HG02642 (cell line): ENCODE measurements around the gene L3MBTL3.
A peak's percentile ranks its signal among the peaks of the same experiment; 100 is the strongest.

Experiments used
- ATAC-seq: cut with Tn5 transposase; IDR thresholded peaks from one replicate; pipeline ENCODE4 v1.9.1; 2021; ENCODE audit warnings: mild to moderate bottlenecking; ENCODE audit not compliant: unreplicated experiment, poor library complexity

Gene L3MBTL3

DNA sequence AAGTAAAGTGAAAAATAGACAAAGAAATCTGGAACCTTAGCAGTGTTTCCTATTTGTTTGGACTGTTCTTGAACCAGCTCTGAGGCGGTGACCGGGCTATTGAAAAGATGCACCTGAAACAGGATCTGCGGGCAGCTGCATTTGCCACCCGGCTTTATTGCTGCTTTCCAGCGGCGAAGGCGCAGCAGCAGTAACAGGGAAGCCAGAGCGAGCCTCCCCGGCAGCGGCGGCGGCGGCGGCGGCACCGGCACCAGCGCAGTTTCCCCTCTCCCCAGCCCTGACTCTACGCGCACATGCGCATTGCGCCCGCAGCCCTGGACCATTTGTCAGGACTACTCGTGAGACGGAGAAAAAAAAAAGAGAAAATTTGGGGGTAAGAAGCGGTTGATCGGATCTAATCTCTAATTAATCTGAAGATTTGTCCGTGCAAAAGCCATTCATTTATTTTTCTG is at the start of gene L3MBTL3:
Gene L3MBTL3 (plus strand): TSS at position 290 of the 452 bp plus-strand sequence. CDS start 24,119 bp downstream, outside the sequence.
- ATAC-seq: peak; percentile 78

DNA sequence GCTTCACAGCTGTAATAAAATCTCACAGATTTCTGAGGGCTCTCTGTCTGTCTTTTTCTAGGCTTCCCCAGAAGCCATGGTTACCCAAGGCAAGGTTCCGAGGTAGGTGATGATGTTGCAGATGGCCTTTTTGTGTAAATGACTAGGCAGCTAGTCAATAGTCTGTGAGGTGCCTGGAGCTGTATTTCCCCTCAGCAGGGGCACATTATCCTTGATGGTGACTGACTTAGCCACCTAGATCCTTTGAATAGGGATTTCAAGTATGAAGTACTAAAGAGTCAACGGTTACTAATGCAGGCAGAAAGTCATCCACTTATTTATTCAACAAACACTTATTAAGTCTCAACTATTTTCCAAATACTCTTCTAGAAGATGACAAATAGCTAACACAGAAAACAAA is 49.3 kb upstream of the L3MBTL3 start:
- no peak for ATAC-seq

DNA sequence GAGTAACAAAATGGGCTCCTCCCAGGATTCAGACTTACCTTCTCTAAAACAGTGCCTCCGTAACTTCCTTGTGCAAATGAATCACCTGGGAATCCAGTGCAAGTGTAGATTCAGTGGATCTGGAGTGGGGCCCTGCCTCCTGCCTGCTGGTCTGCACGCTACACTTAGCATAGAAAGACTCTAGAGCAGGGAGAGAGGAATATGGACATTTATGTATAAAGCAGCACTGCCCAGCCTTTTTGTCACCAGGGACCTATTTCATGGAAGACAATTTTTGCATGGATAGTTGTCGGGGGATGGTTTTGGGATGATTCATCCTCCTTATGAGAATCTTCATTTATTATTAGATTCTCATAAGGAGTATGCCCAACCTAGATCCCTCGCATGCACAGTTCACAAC is 42.3 kb upstream of the L3MBTL3 start:
- no peak for ATAC-seq

DNA sequence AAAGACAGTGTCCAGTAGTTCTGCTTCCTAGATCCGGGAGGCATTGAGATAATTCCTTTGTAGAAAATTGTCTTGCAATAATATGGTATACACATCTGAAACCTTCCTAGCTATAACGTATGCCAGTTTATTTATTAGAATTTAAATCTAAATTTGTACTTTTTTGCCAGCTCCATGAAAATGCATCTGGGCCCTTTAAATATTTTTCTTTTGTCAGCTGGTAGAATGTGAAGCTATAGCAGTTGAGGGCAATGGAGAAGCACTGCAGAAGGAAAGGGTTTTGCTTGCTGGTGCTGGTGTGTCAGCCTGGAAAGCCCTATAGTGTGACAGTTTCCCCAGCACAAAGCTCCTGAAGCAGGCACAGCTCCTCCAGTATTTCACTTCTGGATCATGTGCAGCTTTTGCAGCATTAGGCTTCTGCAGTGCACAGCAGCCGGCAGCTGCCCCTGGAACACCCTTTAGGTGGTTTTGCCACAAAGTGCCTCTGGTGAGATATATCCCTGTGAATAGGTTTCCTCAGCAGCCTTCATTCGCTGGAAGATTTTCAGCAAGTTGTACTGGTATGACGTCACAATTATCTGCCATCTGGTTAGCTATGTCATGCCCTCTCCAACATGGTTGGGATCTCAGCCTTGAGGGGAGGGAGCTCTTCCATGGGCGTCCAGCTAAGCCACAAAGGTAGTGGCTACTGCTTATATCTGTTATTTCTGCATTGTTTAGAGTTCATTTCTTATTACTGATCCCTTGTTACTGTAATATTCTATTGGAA is 40.0 kb upstream of the L3MBTL3 start:
- ATAC-seq: no peak

DNA sequence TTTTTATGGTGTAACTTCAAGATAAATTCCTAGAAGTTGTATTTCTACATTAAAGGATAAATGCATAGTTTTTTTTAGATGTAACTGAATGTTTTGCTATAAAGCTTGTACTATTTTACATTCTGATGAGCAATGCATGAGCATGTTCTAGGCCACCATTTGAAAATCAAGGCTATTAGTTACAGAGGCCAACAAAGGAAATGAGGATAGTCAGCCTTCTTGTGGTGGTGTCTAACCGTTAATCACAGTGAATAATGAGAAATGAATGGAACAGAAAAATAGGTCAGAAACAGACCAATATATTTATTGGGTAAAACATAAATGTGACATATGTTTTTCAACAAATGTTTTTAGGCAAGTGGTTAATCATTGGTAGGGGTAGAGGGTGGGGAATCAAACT is 37.6 kb upstream of the L3MBTL3 start:
- ATAC-seq: no peak

DNA sequence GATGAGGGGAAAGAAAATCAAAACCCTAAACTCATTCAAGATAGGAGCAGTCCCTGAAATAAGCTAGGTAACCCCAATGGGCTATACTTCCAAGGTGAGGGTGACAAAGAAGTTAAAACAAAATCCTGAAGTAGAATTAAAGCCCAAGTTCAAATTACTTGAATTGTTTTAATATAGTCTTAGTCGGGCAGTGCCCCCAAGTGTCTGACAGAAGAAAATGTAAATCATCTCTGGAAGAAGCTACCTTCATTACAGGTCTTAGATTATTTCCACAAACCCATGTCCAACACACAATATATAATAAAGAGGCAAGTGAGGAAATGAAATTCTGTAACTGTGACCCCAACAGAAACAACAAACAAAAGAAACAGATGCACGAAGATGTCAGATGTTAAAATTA is 36.8 kb upstream of the L3MBTL3 start:
- ATAC-seq: no peak

DNA sequence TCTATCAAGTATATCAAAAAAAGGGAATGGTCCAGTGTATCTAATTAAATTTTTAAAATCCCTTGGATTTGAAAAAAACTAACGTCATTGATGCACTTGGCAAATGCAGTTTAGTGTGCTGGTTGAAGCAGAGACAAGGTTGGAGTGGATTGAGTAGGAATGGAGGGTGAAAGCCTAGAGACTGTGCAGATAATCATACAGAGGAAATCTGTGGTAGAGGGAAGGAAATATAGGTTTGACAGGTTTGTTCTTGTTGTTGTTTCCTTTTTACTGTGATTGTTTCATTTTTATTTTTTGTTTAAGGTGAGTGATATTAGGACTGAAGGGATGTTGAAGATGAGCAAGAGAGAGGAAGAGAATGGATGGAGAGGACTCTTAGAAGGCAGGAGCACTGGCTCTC is 29.0 kb upstream of the L3MBTL3 start:
- no peak for ATAC-seq

DNA sequence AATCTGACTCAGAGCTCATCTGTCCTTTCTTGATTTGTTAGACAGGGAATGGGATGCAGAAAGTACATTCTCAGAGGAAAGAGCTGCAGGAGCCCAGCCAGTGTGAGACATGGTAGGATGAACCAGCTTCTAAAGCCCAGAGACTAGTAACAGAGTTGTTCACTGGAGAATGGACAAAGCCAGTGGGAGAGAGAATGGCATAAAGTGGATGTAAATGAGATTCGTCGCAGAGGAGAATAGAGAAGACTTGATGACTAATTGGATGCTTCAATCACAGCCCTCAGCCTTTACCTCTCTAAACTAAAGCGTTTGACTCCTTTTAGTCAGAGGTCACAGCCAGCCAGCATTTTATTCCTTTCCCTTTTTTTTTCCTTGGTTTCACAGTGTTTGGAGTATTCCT is 25.5 kb upstream of the L3MBTL3 start:
- no peak for ATAC-seq

DNA sequence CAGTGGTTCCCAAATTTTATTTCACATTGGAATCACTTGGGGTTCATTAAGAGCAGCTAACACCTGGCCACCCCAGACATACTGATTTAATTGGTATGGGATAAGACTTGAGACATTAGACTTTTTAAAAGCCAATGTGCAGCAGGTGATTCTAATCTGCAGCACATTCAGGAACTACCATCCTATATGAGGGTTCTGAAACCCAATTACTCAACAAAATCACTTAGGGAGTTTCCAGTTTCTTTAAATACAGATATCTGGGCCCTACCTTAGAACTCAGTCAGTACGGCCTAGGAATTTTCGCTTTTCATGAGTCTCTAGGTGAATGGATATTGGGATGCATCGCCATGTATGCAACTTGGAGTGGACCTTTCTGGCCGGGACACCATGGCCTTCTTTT is 24.0 kb upstream of the L3MBTL3 start:
- ATAC-seq: no peak

DNA sequence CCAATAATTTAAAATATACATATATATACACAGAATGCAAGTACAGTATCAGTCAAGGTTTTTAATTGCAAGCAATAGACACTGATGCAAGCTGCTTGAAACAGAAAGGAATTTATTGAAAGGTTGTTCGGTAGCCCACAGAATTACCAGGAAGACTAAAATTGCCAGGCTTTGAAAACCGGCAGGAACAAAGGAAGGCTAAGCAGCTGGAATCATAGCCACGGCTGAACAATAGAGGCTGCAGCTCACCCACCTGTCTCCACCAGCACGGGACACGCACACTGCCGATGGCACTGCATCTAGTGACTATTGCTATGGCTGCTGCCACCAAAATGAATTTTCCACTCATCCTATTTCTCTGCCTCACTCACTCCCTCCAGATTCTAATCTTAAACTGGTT is 22.0 kb upstream of the L3MBTL3 start:
- ATAC-seq: no peak

DNA sequence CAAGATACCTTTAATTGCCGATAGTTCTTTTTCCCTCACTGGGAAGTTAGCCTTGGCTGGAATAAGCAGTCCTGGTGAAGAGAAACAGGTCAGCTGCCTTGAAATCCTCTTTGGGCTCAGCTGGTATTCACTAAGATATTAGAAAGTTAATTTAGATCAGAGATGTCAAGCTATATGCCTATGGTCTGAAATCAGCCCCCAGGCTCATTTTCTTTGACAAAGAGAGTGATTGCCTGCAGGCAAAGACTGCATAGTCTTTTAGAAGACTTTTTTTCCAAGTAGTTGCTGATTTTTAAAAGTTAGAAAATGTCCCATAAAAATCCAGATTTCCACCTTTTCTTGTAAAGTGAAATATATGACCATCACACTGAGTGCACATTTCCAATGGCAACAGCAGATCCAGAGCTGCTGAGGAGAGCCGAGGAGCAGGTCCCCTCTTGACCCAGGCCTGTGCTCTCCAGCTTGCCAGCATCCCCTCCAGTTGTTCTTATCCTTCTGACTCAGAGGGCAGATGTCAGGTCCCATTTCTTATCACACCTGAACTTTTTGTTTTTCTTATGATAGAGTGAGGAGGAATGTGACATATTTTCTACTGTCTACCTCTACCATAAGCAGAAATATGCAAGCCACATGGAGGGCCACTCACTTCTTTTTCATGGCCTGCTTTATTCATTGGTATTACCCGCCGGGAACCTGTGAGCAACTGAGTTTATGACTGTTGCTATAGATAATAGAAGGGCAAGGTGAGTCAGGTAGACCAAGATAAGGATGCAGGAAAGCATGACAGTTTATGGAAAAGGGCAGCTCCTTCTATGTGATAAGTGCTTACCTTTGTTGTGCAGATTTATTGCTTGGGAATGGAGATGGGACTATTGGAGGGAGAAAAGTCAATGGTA is 17.6 kb upstream of the L3MBTL3 start:
- ATAC-seq: no peak

DNA sequence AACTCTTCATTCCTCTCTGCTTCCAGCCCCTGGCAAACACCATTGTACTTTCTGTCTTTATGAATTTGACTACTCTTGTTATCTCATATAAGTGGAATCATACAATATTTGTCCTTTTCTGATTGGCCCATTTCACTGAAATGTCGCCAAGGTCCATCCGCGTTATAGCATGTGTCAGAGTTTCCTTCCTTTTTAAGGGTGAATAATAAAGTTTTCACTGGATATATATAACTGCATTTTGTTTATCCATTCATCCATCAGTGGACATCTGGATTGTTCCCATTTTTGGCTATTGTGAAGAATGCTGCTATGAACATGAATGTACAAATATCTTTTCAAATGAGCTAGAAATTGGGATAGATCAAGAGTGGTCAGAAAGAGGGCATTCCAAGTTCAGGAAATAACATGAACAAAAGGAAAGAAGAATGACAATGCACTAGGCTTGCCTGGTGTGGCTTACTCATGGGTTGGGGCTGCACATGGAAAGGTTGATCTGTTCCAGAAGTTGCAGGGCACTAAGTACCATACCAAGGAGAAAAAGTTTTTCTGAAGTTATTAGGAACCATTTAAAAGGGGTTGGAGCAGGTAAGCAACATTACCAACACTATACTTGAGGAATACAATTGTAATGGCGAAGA is 10.0 kb upstream of the L3MBTL3 start:
- no peak for ATAC-seq

DNA sequence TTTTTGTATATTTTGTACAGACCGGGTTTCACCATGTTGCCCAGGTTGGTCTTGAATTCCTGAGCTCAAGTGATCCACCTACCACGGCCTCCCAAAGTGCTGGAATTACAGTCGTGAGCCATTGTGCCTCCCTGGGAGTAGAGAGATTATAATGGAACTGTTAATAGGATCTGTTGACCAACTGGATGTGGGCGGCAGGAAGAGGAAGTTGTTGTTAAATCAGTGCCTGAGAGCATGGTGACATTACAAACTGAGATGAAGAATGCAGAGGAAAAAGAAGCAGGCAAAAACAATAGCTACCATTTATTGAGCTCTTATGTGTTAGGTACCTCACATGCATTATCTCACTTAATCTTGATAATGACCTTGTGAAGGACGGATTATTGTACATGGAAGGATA is 9.2 kb upstream of the L3MBTL3 start:
- ATAC-seq: no peak

DNA sequence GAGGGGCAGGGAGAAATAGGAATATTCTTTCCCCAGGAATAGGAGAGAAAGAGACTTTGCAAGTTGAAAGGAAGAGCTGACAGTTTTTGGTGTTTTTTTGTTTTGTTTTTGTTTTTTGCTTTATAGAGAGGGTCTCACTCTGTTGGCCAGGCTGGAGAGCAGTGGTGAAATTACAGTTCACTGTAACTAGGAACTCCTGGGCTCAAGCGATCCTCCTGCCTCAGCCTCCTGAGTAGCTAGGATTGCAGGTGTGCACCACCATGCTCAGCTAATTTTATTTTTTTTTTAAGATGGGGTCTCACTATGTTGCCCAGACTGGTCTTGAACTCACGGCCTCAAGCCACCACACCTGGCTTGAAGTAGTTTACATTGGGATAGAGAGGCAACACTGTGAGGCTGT is 8.0 kb upstream of the L3MBTL3 start:
- no peak for ATAC-seq

DNA sequence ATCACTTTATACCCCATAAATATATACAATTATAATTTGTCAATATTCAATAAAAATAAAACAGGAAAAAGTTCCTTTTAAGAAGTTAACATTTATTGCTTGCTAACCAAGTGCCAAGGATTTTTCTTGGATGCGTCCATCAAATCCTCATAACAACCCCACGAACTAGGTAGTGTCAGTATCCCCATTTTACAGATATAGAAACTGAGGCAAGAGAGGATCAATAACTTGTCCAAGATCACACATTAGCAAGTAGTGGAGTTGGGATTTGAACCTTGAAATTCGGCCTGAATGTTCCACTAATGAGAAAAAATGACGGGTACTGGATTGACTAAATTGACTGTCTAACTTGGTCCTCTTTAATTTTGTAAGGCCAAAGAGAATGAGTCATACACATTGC is 5.7 kb upstream of the L3MBTL3 start:
- ATAC-seq: no peak

DNA sequence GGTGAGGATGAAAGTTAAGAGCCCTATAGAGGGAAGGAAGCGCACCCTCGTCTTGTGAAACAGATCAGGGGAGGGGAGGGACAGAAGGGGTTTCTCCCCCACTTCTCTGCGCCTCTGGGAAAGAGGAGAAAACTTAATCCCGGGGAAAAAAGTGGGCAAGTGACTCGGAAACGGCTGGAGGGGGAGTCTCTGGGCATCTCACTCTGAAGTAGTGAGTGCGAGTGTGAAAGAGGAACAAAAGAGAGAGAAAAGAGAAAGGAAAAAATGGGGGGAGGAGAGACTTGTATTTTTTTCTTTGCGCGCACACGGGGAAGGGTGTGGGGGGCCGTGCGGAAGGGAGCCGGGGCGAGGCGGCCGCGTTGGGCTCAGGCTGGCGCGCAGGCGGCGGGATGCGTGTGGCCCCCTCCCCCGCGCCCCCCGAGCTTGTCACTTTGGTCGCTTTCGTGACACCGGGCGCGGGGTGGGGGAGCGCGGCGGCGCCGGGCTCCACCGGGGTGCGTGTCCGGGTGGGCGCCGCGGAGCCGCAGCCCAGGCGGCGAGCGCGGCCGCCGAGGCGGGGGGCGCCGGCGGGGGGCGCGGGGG is 454 bp downstream of the L3MBTL3 start:
- peak; percentile 33 for ATAC-seq

DNA sequence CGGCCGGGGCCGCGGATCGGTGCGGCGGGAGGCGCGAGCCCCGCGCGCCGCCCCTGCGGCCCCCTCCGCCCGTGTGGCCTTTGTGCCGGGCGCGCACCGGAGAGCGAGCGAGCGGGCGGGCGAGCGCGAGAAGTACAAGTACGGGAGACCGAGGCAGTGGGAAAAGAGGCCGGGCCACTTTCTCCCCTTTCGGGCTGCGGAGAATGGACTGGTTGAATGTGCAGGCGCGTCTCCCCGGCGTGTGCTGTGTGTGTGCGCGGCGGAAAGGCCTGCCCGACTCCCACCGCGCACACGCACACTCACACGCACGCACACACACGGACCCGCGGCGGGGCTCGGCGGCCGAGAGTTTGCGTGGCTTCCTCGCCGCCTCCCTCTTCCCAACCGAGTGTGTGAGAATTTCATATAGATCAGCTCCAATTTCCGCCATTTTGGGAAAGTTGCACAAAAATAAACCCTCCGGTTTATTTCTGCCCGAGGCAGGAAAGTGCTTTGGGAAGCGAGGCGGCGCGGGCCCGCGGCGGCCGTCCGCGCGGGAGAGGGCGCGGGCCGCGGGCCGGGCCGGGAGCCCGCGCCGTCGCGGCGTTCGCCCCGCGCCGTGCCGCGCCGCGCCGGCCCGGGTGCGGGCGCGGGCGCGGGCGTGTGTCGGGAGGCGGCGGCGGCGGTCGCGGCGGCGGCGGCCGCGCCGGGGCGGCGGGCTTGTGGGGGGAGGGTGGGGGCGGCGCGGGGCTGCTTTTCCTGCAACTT is 1.1 kb downstream of the L3MBTL3 start:
- ATAC-seq: peak; percentile 26

DNA sequence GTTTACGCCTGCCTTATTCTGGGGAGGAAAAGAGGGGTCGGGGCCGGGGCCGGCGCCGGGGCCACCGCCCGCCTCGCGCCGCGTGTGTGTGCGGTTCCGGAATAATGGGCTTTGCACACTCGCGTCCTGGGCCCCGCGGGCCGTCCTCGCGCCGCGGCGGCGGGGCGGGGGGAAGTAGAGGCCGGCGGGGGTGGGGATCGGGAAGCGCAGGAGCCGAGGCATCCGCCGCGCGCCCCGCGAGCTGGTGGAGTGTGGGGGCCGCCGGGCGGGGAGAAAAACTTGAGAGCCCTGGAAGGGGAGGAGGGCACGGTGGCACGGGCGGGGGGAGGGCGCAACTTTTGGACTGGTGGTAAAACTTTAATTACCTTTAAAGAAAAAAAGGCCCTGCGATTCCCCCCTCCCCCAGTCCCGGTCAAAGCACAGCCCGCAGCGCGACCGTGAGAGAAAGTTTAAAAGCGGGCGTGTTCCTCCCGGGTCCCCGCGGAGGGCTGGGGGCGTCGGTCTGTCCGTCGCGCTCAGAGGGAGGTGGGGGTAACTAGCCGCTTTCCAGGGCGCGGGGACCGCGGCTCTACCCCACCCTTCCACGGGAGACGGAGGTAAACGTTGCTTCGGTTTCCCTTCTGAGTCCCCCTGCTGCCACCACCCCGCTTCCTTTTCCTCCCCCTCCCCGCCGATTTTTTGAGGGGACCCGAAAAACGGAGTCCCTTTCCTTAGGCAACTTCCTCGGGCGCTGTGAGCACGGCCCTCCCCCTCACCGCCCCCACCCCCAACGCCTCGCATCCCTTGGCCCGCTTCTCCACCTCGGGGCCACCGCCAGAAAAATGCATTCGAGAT is 1.9 kb downstream of the L3MBTL3 start:
- no peak for ATAC-seq
